HL-60 (cell line): ENCODE data around the gene SRSF2.

Experiments
- POLR2AphosphoS5 ChIP-seq: IDR thresholded peaks from 2 replicates; pipeline ENCODE4 v1.6.1; 2012; ENCODE audit warnings: low read depth
- TF ChIP-seq, protein P1 (sequence below): IDR thresholded peaks from one replicate; pipeline ENCODE4 v1.5.1; 2011; ENCODE audit warnings: low read length, control low read depth, inconsistent platforms; ENCODE audit not compliant: insufficient read depth
- TF ChIP-seq, protein P2 (sequence below): IDR thresholded peaks from 2 replicates; pipeline ENCODE4 v1.6.1; 2012; ENCODE audit warnings: low read depth; ENCODE audit not compliant: insufficient replicate concordance

DNA sequence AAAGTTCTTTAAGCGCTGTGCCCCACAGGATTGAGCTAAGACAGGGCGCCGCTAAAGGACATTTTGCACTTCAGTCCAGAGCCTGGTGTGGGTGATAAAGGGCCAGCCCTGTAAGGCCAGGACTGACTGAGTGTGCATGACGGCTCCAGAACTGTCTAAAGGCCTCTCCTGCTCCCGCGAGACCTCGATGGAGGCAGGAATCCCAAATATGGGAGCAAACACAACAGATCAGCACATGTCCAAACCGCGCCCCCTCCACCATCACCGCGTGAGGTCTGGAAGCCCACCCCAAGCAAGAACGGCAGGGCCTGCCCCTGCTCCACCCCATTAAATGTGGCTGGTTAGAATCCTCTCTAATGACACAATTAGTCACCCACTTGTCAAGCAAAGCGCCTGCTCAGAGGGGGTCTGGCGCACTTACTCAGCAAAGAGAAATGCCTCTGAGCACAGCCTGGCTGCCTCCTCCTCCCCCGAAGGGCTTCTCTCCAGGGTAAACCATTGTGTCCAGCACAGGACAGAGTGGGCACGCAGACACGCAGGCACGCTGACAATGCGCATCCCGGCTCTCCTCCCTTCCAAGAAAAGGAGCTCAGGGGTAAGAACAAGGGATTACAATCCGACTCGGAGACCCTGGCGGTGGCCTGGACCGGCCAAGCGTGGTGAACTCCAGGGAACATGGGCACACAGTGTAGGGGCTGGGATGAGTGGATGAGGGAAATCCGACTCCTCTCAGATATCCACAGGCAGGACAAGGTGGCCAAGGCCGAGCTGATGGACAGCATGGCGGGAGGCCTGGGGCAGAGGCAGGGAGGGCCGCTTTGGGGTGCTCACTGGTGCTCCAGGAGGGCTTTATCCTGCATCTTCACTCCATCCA lies 27.8 kb downstream of the SRSF2 start:
- TF ChIP-seq, protein P1, sequence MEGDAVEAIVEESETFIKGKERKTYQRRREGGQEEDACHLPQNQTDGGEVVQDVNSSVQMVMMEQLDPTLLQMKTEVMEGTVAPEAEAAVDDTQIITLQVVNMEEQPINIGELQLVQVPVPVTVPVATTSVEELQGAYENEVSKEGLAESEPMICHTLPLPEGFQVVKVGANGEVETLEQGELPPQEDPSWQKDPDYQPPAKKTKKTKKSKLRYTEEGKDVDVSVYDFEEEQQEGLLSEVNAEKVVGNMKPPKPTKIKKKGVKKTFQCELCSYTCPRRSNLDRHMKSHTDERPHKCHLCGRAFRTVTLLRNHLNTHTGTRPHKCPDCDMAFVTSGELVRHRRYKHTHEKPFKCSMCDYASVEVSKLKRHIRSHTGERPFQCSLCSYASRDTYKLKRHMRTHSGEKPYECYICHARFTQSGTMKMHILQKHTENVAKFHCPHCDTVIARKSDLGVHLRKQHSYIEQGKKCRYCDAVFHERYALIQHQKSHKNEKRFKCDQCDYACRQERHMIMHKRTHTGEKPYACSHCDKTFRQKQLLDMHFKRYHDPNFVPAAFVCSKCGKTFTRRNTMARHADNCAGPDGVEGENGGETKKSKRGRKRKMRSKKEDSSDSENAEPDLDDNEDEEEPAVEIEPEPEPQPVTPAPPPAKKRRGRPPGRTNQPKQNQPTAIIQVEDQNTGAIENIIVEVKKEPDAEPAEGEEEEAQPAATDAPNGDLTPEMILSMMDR, result no peak
- TF ChIP-seq POLR2AphosphoS5, result no peak
- TF ChIP-seq, protein P2, sequence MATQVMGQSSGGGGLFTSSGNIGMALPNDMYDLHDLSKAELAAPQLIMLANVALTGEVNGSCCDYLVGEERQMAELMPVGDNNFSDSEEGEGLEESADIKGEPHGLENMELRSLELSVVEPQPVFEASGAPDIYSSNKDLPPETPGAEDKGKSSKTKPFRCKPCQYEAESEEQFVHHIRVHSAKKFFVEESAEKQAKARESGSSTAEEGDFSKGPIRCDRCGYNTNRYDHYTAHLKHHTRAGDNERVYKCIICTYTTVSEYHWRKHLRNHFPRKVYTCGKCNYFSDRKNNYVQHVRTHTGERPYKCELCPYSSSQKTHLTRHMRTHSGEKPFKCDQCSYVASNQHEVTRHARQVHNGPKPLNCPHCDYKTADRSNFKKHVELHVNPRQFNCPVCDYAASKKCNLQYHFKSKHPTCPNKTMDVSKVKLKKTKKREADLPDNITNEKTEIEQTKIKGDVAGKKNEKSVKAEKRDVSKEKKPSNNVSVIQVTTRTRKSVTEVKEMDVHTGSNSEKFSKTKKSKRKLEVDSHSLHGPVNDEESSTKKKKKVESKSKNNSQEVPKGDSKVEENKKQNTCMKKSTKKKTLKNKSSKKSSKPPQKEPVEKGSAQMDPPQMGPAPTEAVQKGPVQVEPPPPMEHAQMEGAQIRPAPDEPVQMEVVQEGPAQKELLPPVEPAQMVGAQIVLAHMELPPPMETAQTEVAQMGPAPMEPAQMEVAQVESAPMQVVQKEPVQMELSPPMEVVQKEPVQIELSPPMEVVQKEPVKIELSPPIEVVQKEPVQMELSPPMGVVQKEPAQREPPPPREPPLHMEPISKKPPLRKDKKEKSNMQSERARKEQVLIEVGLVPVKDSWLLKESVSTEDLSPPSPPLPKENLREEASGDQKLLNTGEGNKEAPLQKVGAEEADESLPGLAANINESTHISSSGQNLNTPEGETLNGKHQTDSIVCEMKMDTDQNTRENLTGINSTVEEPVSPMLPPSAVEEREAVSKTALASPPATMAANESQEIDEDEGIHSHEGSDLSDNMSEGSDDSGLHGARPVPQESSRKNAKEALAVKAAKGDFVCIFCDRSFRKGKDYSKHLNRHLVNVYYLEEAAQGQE, result no peak
